ENCODE results near the gene NUTM1. TPM values are rescaled to one million over a fixed set of nuclear protein-coding genes. Genes with fewer than 3 reads are reported as not detected.

Gene NUTM1
- polyA plus RNA-seq, 1 of the 3 experiments (the other 2 are of a cell fraction), result not detected

DNA sequence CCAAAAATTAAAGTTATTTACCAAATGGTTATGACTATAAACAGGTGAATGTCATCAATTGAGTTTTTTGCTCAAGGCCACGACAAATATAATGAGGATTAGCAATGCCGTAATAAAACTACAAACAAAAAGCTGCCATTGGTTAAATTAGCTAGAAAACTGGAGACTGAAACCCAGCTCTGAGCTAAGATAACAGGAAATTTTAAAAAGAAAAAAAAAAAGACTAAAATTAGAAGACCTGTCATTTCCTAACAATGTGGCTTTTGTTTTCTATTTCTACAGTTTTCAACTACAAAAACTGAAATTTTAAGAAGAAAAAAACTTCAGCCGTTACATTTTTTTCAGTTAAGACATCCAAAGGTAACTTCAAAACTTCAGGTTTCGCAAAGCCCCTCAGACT is 15.2 kb upstream of the NUTM1 start:
- ChIA-PET POLR2A (interaction anchor here (2.3 kb wide), 1 partner anchor 10 kb away, joined by 13 read pairs; the partner anchor contains the start of gene SLC12A6), CTCF (interaction anchor here (0.6 to 1.9 kb wide), 5 partner anchors 9 to 1169 kb away, joined by 3 to 9 read pairs (median 4); partner anchors contain the start of genes KATNBL1, LPCAT4 and SLC12A6)
- no peak for DNase-seq
- WGBS (ENCODE audit: low lambda C conversion rate), result 90% methylated on average over 4 of the region's 4 CpGs
- no peak overlapping the region for H3K4me3 ChIP-seq (ENCODE audit: low read depth in 2 of 2, low read length in 1 of 2)
- no peaks in the 10 kb centered on the region for H3K36me3 ChIP-seq (replicated peaks in 1 of 2; ENCODE audit: control insufficient read depth in 1 of 2, insufficient read depth in 2 of 2, low read length in 1 of 2)
- no peaks in the 10 kb centered on the region for H3K4me1 ChIP-seq (ENCODE audit: control insufficient read depth in 1 of 2, insufficient read depth in 2 of 2, low read depth in 1 of 2, low read length in 1 of 2)
- H3F3A ChIP-seq (replicated peaks; ENCODE audit: insufficient read depth), result peaks cover 3% of the 10 kb centered on the region
- H3K9ac ChIP-seq, result no peak overlapping the region
- no peaks in the 10 kb centered on the region for H3K27me3 ChIP-seq (ENCODE audit: insufficient read depth)
- no peak for TF ChIP-seq GABPA (IDR thresholded peaks at IDR 0.05; ENCODE audit: low read depth)
- TF ChIP-seq, protein P1, sequence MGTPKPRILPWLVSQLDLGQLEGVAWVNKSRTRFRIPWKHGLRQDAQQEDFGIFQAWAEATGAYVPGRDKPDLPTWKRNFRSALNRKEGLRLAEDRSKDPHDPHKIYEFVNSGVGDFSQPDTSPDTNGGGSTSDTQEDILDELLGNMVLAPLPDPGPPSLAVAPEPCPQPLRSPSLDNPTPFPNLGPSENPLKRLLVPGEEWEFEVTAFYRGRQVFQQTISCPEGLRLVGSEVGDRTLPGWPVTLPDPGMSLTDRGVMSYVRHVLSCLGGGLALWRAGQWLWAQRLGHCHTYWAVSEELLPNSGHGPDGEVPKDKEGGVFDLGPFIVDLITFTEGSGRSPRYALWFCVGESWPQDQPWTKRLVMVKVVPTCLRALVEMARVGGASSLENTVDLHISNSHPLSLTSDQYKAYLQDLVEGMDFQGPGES (IDR thresholded peaks at IDR 0.05; ENCODE audit: low read depth, low read length), result no peak
- H4K20me1 ChIP-seq (ENCODE audit: insufficient read depth), result no peaks in the 10 kb centered on the region
- H3K9me3 ChIP-seq, result no peaks in the 10 kb centered on the region
- no peak overlapping the region for H2AFZ ChIP-seq (ENCODE audit: low read depth)
- H3K4me2 ChIP-seq, result no peak overlapping the region
- peaks cover 11% of the 10 kb centered on the region for H3K79me2 ChIP-seq (ENCODE audit: insufficient read depth)
- no peaks in the 10 kb centered on the region for H3K9me2 ChIP-seq
- no peak overlapping the region for H3K27ac ChIP-seq (ENCODE audit: low read depth in 2 of 2, low read length in 1 of 2)

DNA sequence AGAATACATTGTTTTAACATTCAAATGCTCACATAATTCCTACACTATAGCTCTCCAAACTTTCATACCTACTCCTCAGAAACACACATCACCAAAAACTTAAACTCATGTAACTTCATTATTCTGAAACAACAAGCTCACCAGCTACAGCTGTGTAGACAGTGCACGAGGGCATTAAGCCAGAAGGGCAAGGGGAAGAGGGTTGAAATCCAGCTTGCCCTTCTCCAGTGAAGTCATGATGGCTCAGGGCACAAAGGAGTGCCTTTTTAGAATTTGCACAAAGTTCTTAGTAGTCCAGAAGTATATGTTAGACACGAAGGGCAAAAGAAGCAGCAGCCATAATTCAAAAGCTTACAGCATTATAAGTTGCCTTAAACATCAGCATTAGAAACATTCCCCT is 14.1 kb upstream of the NUTM1 start:
- no peak for TF ChIP-seq EZH2phosphoT487 (IDR thresholded peaks at IDR 0.05; ENCODE audit: borderline replicate concordance, low read depth)
- no peak for TF ChIP-seq NFIC (IDR thresholded peaks at IDR 0.05; ENCODE audit: borderline replicate concordance)
- TF ChIP-seq POLR2AphosphoS5 (IDR thresholded peaks at IDR 0.05; ENCODE audit: low read depth, low read length), result no peak
- no peak for TF ChIP-seq JUND (IDR thresholded peaks at IDR 0.05)
- TF ChIP-seq FOXM1 (IDR thresholded peaks at IDR 0.05; ENCODE audit: low read depth), result no peak
- TF ChIP-seq RCOR1 (IDR thresholded peaks at IDR 0.05; ENCODE audit: low read length), result no peak
- TF ChIP-seq EP300 (IDR thresholded peaks at IDR 0.05; ENCODE audit: borderline replicate concordance in 1 of 2, low read depth in 1 of 2, low read length in 1 of 2), result no peak
- H3K9ac ChIP-seq, result no peak overlapping the region
- no peaks in the 10 kb centered on the region for H3K36me3 ChIP-seq (replicated peaks in 1 of 2; ENCODE audit: control insufficient read depth in 1 of 2, insufficient read depth in 2 of 2, low read length in 1 of 2)
- no peaks in the 10 kb centered on the region for H4K20me1 ChIP-seq (ENCODE audit: insufficient read depth)
- no peak overlapping the region for H3K4me3 ChIP-seq (ENCODE audit: low read depth in 2 of 2, low read length in 1 of 2)
- no peaks in the 10 kb centered on the region for H3K4me1 ChIP-seq (ENCODE audit: control insufficient read depth in 1 of 2, insufficient read depth in 2 of 2, low read depth in 1 of 2, low read length in 1 of 2)
- H3F3A ChIP-seq (replicated peaks; ENCODE audit: insufficient read depth), result peaks cover 3% of the 10 kb centered on the region
- ChIA-PET POLR2A (interaction anchor here (2.3 kb wide), 1 partner anchor 9 kb away, joined by 13 read pairs; the partner anchor contains the start of gene SLC12A6), CTCF (interaction anchor here (0.9 to 2.5 kb wide), 4 partner anchors 8 to 88 kb away, joined by 3 to 13 read pairs (median 7); partner anchors contain the start of genes LPCAT4 and SLC12A6)
- no peaks in the 10 kb centered on the region for H3K9me3 ChIP-seq
- no peak overlapping the region for H3K4me2 ChIP-seq
- H3K27me3 ChIP-seq (ENCODE audit: insufficient read depth), result no peaks in the 10 kb centered on the region
- H3K27ac ChIP-seq (ENCODE audit: low read depth in 2 of 2, low read length in 1 of 2), result no peak overlapping the region
- H3K9me2 ChIP-seq, result no peaks in the 10 kb centered on the region
- DNase-seq, result no peak
- H3K79me2 ChIP-seq (ENCODE audit: insufficient read depth), result peaks cover 20% of the 10 kb centered on the region
- no peak overlapping the region for H2AFZ ChIP-seq (ENCODE audit: low read depth)
- 56% methylated on average over 2 of the region's 2 CpGs for WGBS (ENCODE audit: low lambda C conversion rate)

DNA sequence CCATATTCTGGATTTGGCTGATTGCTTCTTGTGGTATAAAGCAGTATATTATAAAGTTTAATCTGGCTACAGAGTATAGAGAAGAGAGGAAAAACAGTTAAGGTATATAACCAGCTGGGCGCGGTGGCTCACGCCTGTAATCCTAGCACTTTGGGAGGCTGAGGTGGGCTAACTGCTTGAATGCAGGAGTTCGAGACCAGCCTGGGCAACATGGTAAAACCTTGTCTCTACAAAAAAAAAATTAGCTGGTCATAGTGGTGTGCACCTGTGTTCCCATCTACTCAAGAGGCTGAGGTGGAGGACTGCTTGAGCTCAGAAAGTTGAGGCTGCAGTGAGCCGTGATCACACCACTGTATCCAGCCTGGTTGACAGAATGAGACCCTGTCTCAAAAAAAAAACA is 12.8 kb upstream of the NUTM1 start:
- no peaks in the 10 kb centered on the region for H3K36me3 ChIP-seq (replicated peaks in 1 of 2; ENCODE audit: control insufficient read depth in 1 of 2, insufficient read depth in 2 of 2, low read length in 1 of 2)
- H3K79me2 ChIP-seq (ENCODE audit: insufficient read depth), result peaks cover 21% of the 10 kb centered on the region
- H3K27ac ChIP-seq (ENCODE audit: low read depth in 2 of 2, low read length in 1 of 2), result no peak overlapping the region
- no peaks in the 10 kb centered on the region for H3K9me2 ChIP-seq
- H2AFZ ChIP-seq (ENCODE audit: low read depth), result no peak overlapping the region
- no peaks in the 10 kb centered on the region for H3K9me3 ChIP-seq
- CTCF ChIA-PET, result interaction anchor here (0.7 to 2.5 kb wide), 3 partner anchors 37 to 441 kb away, joined by 3 to 13 read pairs (median 7); partner anchors contain the start of gene LPCAT4
- H3K4me2 ChIP-seq, result no peak overlapping the region
- no peak for DNase-seq
- POLR2A ChIA-PET, result interaction anchor here (2.3 kb wide), 1 partner anchor 8 kb away, joined by 13 read pairs; the partner anchor contains the start of gene SLC12A6
- H3K9ac ChIP-seq, result no peak overlapping the region
- no peaks in the 10 kb centered on the region for H3K27me3 ChIP-seq (ENCODE audit: insufficient read depth)
- H3K4me3 ChIP-seq (ENCODE audit: low read depth in 2 of 2, low read length in 1 of 2), result no peak overlapping the region
- H4K20me1 ChIP-seq (ENCODE audit: insufficient read depth), result no peaks in the 10 kb centered on the region
- H3F3A ChIP-seq (replicated peaks; ENCODE audit: insufficient read depth), result no peaks in the 10 kb centered on the region
- WGBS (ENCODE audit: low lambda C conversion rate), result 86% methylated on average over 5 of the region's 5 CpGs
- H3K4me1 ChIP-seq (ENCODE audit: control insufficient read depth in 1 of 2, insufficient read depth in 2 of 2, low read depth in 1 of 2, low read length in 1 of 2), result peaks cover 0 to 8% of the 10 kb centered on the region in 2 experiments; a peak in 1 of 4 replicates
- TF ChIP-seq TEAD4 (IDR thresholded peaks at IDR 0.05; ENCODE audit: borderline replicate concordance, insufficient read depth), result no peak
- TF ChIP-seq RCOR1 (IDR thresholded peaks at IDR 0.05; ENCODE audit: low read length), result no peak
- no peak for TF ChIP-seq POLR2AphosphoS5 (IDR thresholded peaks at IDR 0.05; ENCODE audit: low read depth, low read length)
- no peak for TF ChIP-seq CHD2 (IDR thresholded peaks at IDR 0.05; ENCODE audit: low read length, partially characterized antibody)
- TF ChIP-seq FOXJ3 (CRISPR knock-in tag; IDR thresholded peaks at IDR 0.05), result no peak
- no peak for TF ChIP-seq NFIC (IDR thresholded peaks at IDR 0.05; ENCODE audit: borderline replicate concordance)
- TF ChIP-seq, protein P2, sequence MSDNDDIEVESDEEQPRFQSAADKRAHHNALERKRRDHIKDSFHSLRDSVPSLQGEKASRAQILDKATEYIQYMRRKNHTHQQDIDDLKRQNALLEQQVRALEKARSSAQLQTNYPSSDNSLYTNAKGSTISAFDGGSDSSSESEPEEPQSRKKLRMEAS (IDR thresholded peaks at IDR 0.05; ENCODE audit: low read depth), result no peak
- TF ChIP-seq, protein P3, sequence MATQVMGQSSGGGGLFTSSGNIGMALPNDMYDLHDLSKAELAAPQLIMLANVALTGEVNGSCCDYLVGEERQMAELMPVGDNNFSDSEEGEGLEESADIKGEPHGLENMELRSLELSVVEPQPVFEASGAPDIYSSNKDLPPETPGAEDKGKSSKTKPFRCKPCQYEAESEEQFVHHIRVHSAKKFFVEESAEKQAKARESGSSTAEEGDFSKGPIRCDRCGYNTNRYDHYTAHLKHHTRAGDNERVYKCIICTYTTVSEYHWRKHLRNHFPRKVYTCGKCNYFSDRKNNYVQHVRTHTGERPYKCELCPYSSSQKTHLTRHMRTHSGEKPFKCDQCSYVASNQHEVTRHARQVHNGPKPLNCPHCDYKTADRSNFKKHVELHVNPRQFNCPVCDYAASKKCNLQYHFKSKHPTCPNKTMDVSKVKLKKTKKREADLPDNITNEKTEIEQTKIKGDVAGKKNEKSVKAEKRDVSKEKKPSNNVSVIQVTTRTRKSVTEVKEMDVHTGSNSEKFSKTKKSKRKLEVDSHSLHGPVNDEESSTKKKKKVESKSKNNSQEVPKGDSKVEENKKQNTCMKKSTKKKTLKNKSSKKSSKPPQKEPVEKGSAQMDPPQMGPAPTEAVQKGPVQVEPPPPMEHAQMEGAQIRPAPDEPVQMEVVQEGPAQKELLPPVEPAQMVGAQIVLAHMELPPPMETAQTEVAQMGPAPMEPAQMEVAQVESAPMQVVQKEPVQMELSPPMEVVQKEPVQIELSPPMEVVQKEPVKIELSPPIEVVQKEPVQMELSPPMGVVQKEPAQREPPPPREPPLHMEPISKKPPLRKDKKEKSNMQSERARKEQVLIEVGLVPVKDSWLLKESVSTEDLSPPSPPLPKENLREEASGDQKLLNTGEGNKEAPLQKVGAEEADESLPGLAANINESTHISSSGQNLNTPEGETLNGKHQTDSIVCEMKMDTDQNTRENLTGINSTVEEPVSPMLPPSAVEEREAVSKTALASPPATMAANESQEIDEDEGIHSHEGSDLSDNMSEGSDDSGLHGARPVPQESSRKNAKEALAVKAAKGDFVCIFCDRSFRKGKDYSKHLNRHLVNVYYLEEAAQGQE (IDR thresholded peaks at IDR 0.05; ENCODE audit: low read depth, low read length), result no peak
- TF ChIP-seq EZH2phosphoT487 (IDR thresholded peaks at IDR 0.05; ENCODE audit: borderline replicate concordance, low read depth), result no peak
- TF ChIP-seq FOSL2 (IDR thresholded peaks at IDR 0.05; ENCODE audit: borderline replicate concordance, low read depth), result no peak
- no peak for TF ChIP-seq JUND (IDR thresholded peaks at IDR 0.05)
- TF ChIP-seq TCF12 (IDR thresholded peaks at IDR 0.05), result no peak
- no peak for TF ChIP-seq MEF2A (IDR thresholded peaks at IDR 0.05; ENCODE audit: borderline replicate concordance, low read depth)
- TF ChIP-seq ELF1 (IDR thresholded peaks at IDR 0.05), result no peak

All from SK-N-SH (cell line).